ENCODE measurements around the gene XKR8.

XKR8 gene

DNA sequence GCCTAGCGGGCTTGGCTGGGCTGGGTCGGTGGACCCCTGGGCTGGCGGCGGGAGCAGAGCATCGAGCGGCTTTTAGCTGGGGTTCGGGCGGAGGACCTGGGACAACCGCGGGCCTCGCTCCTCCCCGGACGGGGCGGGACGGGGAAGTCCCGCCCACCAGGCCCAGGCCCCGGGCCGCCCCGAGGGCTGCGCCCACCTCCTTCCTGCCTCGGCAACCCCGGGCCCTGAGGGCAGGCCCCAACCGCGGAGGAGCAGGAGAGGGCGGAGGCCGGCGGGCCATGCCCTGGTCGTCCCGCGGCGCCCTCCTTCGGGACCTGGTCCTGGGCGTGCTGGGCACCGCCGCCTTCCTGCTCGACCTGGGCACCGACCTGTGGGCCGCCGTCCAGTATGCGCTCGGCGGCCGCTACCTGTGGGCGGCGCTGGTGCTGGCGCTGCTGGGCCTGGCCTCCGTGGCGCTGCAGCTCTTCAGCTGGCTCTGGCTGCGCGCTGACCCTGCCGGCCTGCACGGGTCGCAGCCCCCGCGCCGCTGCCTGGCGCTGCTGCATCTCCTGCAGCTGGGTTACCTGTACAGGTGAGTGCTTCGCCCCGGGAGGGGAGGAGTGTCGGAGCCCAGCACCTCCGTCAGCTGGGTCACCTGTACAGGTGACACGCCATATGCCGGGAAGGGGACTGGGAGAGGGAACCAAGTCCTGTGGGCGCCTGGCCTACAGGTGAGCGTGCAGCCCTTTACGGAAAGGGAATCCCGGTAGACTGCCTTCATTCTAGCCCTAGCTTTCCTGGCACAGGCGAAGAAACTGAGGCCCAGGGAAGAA, at the start of gene XKR8:
Gene XKR8 (plus strand): TSS at position 182 of the 812 bp plus-strand sequence. CDS start 97 bp downstream, at position 279.
- DNase-seq (ENCODE audit: low read depth), result peak; percentile 87

GRCh38 chr1:27912429-27912828, 47.3 kb upstream of the XKR8 start:
- no peak for DNase-seq (ENCODE audit: low read depth)

GRCh38 chr1:27915082-27915575, 44.6 kb upstream of the XKR8 start:
- DNase-seq (ENCODE audit: low read depth), result no peak

DNA sequence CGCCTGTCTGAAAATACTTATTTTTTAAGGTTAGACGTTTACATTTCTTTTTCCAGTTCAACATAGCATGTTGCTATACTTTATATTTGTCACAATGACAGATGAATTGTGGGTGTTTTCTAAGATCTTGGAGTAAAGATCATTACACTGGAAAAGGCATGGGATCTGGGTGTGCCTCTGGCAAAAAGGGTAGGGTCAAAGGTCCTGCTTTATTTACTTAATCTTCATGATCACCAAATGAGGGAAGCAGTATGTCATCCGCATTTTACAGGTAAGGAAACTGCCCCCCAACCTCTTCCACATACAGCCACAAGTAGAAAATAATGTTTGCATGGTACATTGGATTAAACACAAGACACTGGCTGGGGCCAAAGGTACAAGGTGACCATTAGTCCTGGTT, 37.5 kb upstream of the XKR8 start:
- no peak for DNase-seq (ENCODE audit: low read depth)

GRCh38 chr1:27928216-27928954, 31.4 kb upstream of the XKR8 start:
- DNase-seq (ENCODE audit: low read depth), result no peak

DNA sequence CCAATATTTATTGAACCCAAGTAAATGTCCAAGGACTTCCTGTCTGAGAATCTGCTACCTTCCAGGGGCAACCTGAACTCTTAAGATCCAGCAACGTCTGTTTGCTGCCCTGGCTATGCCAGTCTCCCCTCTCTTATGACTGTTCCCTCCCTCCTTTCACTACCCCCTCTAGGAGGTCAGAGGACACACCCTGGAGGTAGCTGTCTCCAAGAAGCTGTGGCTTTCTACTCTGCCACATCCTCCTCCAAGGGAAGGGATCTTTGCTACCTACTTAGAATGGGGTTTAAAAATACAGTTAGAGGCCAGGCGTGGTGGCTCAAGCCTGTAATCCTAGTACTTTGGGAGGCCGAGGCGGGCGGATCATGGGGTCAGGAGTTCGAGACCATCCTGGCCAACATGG, 28.6 kb upstream of the XKR8 start:
- no peak for DNase-seq (ENCODE audit: low read depth)

DNA sequence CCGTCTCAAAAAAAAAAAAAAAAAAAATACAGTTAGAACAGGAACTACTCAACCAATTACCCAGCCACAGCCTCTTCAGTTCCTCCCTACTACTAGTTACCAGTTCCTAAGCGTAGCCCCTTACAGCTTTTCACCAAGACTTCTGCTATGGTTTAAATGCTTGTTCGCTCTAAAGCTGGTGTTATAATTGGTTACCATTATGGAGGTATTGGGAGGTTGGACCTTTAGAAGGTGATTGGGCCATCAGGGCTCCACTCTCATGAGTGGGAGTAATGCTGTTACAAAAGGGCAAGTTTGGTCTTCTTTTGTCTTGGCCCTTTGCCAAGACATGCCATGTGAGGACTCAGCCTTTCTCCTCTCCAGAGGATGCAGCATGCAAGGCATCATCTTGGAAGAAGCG, 28.0 kb upstream of the XKR8 start:
- no peak for DNase-seq (ENCODE audit: low read depth)

DNA sequence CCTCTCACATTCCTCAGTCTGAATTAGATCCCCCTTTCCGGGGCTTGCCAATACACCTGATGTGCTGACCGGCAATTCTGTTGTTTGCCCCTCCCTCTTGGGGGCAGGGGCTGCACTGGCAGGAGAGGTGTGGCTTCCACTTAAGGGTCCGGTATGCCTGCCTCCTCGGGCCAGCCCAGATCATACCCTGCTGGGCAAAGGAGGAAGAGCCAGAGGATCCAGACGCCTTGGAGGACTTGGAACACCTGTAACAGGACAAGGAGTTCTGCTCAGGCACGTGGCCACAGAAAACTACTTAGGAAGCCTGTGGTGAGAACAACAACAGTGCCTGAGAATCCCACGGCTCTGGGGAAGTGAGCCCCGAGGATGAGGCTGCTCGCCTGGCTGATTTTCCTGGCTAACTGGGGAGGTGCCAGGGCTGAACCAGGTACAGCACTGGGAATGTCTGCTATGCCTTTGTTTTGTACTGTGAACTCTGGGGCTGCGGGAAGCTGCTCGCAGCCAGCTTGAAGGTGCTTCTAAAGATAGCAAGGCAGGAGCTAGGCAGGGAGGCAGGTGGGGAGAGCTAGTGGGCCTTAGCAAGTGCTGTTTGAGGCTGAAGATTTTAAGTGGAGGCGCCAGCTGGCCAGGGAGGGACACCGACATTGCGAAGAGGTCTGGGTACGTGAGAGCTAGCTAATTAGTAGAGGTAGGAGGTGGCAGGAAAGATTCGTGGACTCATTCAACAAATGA, 24.8 kb upstream of the XKR8 start, which contains the start of gene SMPDL3B:
Gene SMPDL3B (plus strand): TSS at position 183 of the 732 bp plus-strand sequence. CDS start 184 bp downstream, at position 367.
- peak; percentile 66 for DNase-seq (ENCODE audit: low read depth)

- no peak for DNase-seq (ENCODE audit: low read depth)
Measured at GRCh38 chr1:27935721-27936120, 24.1 kb upstream of the XKR8 start.

DNA sequence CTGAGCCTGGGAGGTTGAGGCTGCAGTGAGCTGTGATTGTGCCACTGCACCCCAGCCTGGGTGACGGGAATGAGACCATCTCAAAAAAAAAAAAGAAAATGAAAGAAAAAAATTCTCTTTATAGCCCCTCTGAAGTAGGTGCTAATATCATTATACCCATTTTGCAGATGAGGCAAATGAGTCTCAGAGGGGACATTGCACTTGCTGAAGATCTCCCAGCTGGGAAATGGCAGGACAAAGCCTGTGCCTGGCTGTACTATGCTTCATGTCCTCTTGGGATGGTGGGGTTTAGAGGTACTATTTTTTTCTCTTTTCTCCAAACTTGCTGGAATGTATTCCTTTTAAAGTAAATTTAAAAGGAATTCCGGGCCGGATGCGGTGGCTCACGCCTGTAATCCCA, 23.4 kb upstream of the XKR8 start:
- no peak for DNase-seq (ENCODE audit: low read depth)

GRCh38 chr1:27937524-27937836, 22.3 kb upstream of the XKR8 start:
- no peak for DNase-seq (ENCODE audit: low read depth)

GRCh38 chr1:27938488-27938887, 21.3 kb upstream of the XKR8 start:
- no peak for DNase-seq (ENCODE audit: low read depth)

DNA sequence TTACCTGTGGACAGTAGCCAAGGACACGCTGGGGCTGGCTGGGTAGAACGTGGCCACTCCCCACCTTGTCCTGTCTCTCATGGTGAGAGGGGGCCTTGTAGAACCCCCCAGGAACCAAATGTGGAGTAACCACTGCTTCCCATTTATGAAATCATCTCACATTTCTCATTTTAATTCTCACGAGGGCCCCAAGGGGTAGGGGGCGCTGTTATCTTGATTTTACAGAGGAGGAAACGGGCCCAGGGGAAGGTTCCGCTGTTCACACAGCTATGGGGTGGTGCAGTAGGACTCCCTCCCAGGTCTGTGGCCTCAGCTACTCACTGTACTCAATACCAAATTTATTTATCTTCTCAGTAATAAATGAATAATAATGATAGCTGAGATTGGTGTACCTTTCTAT, 19.5 kb upstream of the XKR8 start:
- DNase-seq (ENCODE audit: low read depth), result no peak

- DNase-seq (ENCODE audit: low read depth), result no peak
Measured at GRCh38 chr1:27940870-27941560, 18.8 kb upstream of the XKR8 start.

DNA sequence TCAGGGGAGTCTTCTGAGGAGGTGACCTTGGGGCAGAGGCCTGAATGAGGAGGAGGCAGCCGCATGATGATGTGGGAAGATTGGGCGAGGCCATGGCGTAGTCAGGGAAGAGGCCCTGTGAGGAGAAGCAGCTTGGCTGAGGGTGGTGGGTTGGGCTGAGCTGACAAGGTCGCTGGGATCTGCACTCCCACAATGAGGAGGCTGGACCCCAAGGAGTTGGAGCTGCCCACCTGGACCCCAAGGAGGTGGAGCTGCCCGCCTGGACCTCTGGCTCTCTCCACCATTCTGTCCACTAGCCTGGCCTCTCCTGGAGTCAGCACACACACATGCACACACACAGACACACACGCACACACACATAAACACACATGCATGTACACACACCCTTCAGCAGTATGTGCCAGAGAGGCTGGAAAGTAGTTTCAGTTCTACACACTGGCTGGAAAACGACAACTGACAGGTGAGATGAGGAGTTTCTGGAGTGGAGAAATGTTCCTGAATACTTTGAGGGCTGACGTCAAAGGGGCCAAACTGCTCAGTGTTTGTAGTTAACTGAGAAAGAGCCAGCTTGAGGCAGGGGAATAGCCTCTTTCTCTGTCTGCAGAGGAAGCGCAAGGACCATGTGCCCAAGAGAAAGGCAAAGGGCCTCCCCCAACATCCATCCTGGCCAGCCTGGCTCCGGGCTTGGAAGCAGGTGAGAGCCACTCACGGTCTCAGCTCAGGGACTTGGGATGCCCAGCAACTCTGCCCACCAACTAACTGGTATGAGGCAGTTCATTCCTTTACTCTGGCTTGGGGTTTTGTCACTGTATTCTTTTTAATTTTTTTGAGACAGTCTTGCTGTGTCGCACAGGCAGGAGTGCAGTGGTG, 17.9 kb upstream of the XKR8 start:
- no peak for DNase-seq (ENCODE audit: low read depth)

DNA sequence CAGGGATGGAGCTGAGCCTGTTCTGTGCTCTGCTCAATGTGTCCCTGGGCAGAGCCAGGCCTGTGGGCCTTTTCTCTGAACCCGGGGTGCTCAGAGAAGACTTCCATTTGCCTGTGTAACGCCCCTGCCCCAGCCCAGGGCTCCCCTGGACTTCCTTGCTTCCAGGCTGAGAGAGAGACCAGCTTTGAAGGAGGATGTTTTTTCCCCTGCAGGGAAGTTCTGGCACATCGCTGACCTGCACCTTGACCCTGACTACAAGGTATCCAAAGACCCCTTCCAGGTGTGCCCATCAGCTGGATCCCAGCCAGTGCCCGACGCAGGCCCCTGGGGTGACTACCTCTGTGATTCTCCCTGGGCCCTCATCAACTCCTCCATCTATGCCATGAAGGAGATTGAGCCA, 14.8 kb upstream of the XKR8 start:
- no peak for DNase-seq (ENCODE audit: low read depth)

- no peak for DNase-seq (ENCODE audit: low read depth)
Measured at GRCh38 chr1:27949027-27949426, 10.7 kb upstream of the XKR8 start.

DNA sequence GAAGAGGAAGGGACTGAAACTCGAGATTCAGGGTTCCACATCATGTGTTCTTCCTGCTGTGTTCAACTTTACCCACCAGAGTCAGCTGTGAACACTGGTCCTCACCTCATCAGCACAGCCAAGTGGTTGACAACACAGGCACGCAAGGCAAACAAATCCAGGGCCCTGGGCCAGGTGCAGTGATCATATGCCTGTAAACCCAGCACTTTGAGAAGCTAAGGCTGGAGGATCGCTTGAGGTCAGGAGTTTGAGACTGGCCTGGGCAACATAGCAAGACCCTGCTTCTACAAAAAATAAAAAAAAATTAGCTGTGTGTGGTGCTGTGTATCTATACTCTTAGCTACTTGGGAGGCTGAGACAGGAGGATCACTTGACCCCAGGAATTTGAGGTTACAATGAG, 8.4 kb upstream of the XKR8 start:
- DNase-seq (ENCODE audit: low read depth), result no peak

GRCh38 chr1:27952147-27952546, 7.6 kb upstream of the XKR8 start:
- no peak for DNase-seq (ENCODE audit: low read depth)

- no peak for DNase-seq (ENCODE audit: low read depth)
Measured at GRCh38 chr1:27954186-27954585, 5.6 kb upstream of the XKR8 start.

GRCh38 chr1:27955076-27955475, 4.7 kb upstream of the XKR8 start:
- no peak for DNase-seq (ENCODE audit: low read depth)
